ENCODE data around the gene SMNDC1.

Gene SMNDC1

DNA sequence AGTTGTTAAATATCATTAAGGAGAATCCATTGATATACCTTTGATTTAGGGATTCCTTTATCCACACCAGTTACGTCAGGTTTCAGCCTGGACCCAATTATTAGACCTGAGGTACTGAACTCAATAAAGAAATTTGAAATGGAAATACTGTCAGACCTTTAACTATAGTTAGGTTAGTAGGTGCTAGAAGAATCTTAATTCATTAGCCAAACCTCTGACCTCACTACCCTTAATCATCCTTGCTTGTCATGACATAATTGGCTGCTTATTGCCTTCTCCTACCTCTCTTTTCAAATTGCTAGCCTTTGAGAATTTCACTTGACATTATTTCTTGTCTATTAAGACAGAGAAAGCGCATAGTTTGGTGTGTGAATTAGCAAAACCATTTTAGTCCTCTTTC lies 27.1 kb downstream of the SMNDC1 start:
- Histone ChIP-seq H2AFZ (ENCODE audit: low read depth, low read length, severe bottlenecking) (no peak overlapping the region), H3K9me2 (replicated peaks; ENCODE audit: insufficient read depth, low read length) (no peaks in the 10 kb centered on the region), H3K9ac (ENCODE audit: low read length) (no peak overlapping the region), H3K27ac (ENCODE audit: low read depth, low read length) (no peak overlapping the region), H3K4me3 (ENCODE audit: insufficient read depth, low read length, poor library complexity, severe bottlenecking) (no peak overlapping the region), H3K27me3 (ENCODE audit: low read length) (no peaks in the 10 kb centered on the region), H4K20me1 (ENCODE audit: low read depth, low read length) (no peaks in the 10 kb centered on the region), H3K36me3 (ENCODE audit: low read length) (no peaks in the 10 kb centered on the region), H3F3A (ENCODE audit: insufficient read depth) (peaks cover 15% of the 10 kb centered on the region; the same call in 1 of the 2 replicates), H3K79me2 (ENCODE audit: insufficient read depth, low read length) (no peaks in the 10 kb centered on the region), H3K9me3 (ENCODE audit: insufficient read depth, low read length) (no peaks in the 10 kb centered on the region), H3K4me2 (ENCODE audit: low read depth, low read length, poor library complexity, severe bottlenecking) (no peak overlapping the region)
- TF ChIP-seq EZH2phosphoT487 (conservative IDR thresholded peaks at IDR 0.05; ENCODE audit: low read length), result no peak
- TF ChIP-seq, protein P1, sequence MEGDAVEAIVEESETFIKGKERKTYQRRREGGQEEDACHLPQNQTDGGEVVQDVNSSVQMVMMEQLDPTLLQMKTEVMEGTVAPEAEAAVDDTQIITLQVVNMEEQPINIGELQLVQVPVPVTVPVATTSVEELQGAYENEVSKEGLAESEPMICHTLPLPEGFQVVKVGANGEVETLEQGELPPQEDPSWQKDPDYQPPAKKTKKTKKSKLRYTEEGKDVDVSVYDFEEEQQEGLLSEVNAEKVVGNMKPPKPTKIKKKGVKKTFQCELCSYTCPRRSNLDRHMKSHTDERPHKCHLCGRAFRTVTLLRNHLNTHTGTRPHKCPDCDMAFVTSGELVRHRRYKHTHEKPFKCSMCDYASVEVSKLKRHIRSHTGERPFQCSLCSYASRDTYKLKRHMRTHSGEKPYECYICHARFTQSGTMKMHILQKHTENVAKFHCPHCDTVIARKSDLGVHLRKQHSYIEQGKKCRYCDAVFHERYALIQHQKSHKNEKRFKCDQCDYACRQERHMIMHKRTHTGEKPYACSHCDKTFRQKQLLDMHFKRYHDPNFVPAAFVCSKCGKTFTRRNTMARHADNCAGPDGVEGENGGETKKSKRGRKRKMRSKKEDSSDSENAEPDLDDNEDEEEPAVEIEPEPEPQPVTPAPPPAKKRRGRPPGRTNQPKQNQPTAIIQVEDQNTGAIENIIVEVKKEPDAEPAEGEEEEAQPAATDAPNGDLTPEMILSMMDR (IDR thresholded peaks at IDR 0.05; ENCODE audit: insufficient read depth, low read length, poor library complexity, severe bottlenecking), result no peak

DNA sequence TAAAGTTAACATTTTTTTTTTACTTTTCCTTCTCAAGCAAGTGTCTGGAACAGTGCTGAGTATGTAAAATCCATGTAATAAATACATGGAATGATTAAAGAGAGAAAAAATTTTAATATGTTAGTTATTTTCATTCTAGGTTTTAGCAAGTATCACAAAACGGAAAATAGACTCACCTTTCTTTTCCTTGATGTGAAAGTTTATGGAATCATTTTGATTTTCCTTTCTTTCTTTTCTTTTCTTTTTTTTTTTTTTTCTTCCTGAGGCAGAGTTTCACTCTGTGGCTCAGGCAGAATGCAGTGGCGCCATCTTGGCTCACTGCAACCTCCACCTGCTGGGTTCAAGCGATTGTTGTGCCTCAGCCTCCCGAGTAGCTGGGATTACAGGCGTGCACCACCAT lies 28.1 kb downstream of the SMNDC1 start:
- 0 out of 2 replicates have a peak, but pooled peaks cover 10% of the 10 kb centered on the region for H3F3A ChIP-seq (ENCODE audit: insufficient read depth)
- H2AFZ ChIP-seq (ENCODE audit: low read depth, low read length, severe bottlenecking), result no peak overlapping the region
- H3K27me3 ChIP-seq (ENCODE audit: low read length), result no peaks in the 10 kb centered on the region
- no peaks in the 10 kb centered on the region for H4K20me1 ChIP-seq (ENCODE audit: low read depth, low read length)
- TF ChIP-seq, protein P1 (IDR thresholded peaks at IDR 0.05; ENCODE audit: insufficient read depth, low read length, poor library complexity, severe bottlenecking), result no peak
- no peak for TF ChIP-seq EZH2phosphoT487 (conservative IDR thresholded peaks at IDR 0.05; ENCODE audit: low read length)
- no peak overlapping the region for H3K4me2 ChIP-seq (ENCODE audit: low read depth, low read length, poor library complexity, severe bottlenecking)
- H3K9me2 ChIP-seq (replicated peaks; ENCODE audit: insufficient read depth, low read length), result no peaks in the 10 kb centered on the region
- H3K79me2 ChIP-seq (ENCODE audit: insufficient read depth, low read length), result no peaks in the 10 kb centered on the region
- no peak overlapping the region for H3K27ac ChIP-seq (ENCODE audit: low read depth, low read length)
- H3K36me3 ChIP-seq (ENCODE audit: low read length), result no peaks in the 10 kb centered on the region
- no peaks in the 10 kb centered on the region for H3K9me3 ChIP-seq (ENCODE audit: insufficient read depth, low read length)
- no peak overlapping the region for H3K4me3 ChIP-seq (ENCODE audit: insufficient read depth, low read length, poor library complexity, severe bottlenecking)
- no peak overlapping the region for H3K9ac ChIP-seq (ENCODE audit: low read length)

DNA sequence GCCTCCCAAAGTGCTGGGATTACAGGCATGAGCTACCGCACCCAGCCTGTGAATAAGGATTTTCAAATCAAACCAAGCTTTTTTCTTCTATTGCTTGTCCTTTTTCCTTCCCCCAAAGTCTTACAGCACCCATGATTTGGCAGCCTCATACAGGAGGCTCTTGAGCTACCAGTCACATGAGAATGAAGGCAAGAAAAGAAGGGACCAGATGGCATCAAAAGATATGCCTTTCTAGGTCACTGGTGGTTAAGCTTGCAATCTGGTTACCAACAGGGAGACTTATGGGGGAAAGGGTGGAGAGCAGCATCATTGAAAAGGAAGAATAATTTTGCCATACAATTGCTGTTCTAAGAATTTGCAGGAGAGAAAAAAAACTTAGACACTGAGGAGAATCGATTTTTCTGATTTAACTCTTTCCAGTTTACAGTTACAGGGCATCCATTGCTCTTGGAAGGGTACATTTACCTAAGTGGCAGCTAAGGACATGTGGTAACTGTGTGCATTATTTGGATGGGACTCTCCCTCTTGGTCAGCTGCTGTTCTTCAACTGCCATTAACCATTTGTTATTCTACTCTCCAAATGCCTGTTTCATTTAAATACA lies 29.5 kb downstream of the SMNDC1 start:
- H3K9ac ChIP-seq (ENCODE audit: low read length), result no peak overlapping the region
- no peak overlapping the region for H3K27ac ChIP-seq (ENCODE audit: low read depth, low read length)
- H3K79me2 ChIP-seq (ENCODE audit: insufficient read depth, low read length), result no peaks in the 10 kb centered on the region
- no peak overlapping the region for H3K4me2 ChIP-seq (ENCODE audit: low read depth, low read length, poor library complexity, severe bottlenecking)
- 0 out of 2 replicates have a peak, but pooled peaks cover 3% of the 10 kb centered on the region for H3F3A ChIP-seq (ENCODE audit: insufficient read depth)
- TF ChIP-seq, protein P1 (IDR thresholded peaks at IDR 0.05; ENCODE audit: insufficient read depth, low read length, poor library complexity, severe bottlenecking), result no peak
- no peak for TF ChIP-seq EZH2phosphoT487 (conservative IDR thresholded peaks at IDR 0.05; ENCODE audit: low read length)
- H3K9me3 ChIP-seq (ENCODE audit: insufficient read depth, low read length), result no peaks in the 10 kb centered on the region
- H4K20me1 ChIP-seq (ENCODE audit: low read depth, low read length), result no peaks in the 10 kb centered on the region
- H3K36me3 ChIP-seq (ENCODE audit: low read length), result no peaks in the 10 kb centered on the region
- H2AFZ ChIP-seq (ENCODE audit: low read depth, low read length, severe bottlenecking), result no peak overlapping the region
- no peak overlapping the region for H3K4me3 ChIP-seq (ENCODE audit: insufficient read depth, low read length, poor library complexity, severe bottlenecking)
- no peaks in the 10 kb centered on the region for H3K27me3 ChIP-seq (ENCODE audit: low read length)
- H3K9me2 ChIP-seq (replicated peaks; ENCODE audit: insufficient read depth, low read length), result no peaks in the 10 kb centered on the region
